ENCODE data around the gene NCAPG.

NCAPG gene

GRCh38 chr4:17810260-17811077, at the start of gene NCAPG, which contains the start of gene DCAF16:
TSS of gene NCAPG (plus strand) at chr4:17810979. CDS start at chr4:17811078, 99 bp downstream.
TSS of gene DCAF16 (minus strand) at chr4:17810757. CDS start at chr4:17804141, 6,616 bp downstream.
- peak; percentile 98 for DNase-seq

GRCh38 chr4:17761062-17761461, 49.7 kb upstream of the NCAPG start:
- DNase-seq = no peak

GRCh38 chr4:17762726-17763125, 48.1 kb upstream of the NCAPG start:
- peak; percentile 30 for DNase-seq

GRCh38 chr4:17763416-17763815, 47.4 kb upstream of the NCAPG start:
- DNase-seq = no peak

- peak; percentile 33 for DNase-seq
Measured at GRCh38 chr4:17763931-17764330, 46.8 kb upstream of the NCAPG start.

GRCh38 chr4:17765514-17766286, 45.1 kb upstream of the NCAPG start:
- no peak for DNase-seq

- DNase-seq = no peak
Measured at GRCh38 chr4:17766826-17767458, 43.8 kb upstream of the NCAPG start.

- no peak for DNase-seq
Measured at GRCh38 chr4:17769406-17770174, 41.2 kb upstream of the NCAPG start.

GRCh38 chr4:17770845-17771244, 39.9 kb upstream of the NCAPG start:
- no peak for DNase-seq

- no peak for DNase-seq
Measured at GRCh38 chr4:17771284-17771908, 39.4 kb upstream of the NCAPG start.

GRCh38 chr4:17773135-17773698, 37.6 kb upstream of the NCAPG start:
- DNase-seq = peak; percentile 64

GRCh38 chr4:17778431-17778830, 32.3 kb upstream of the NCAPG start:
- no peak for DNase-seq

- DNase-seq = no peak
Measured at GRCh38 chr4:17780501-17781299, 30.1 kb upstream of the NCAPG start.

- no peak for DNase-seq
Measured at GRCh38 chr4:17781300-17782287, 29.2 kb upstream of the NCAPG start, which contains the start of gene FAM184B. TSS of gene FAM184B (minus strand) at chr4:17781621. CDS start at chr4:17781299, 322 bp downstream.

GRCh38 chr4:17785858-17786257, 24.9 kb upstream of the NCAPG start:
- no peak for DNase-seq

GRCh38 chr4:17786567-17786966, 24.2 kb upstream of the NCAPG start:
- peak; percentile 31 for DNase-seq

GRCh38 chr4:17787315-17787714, 23.5 kb upstream of the NCAPG start:
- no peak for DNase-seq

- DNase-seq = no peak
Measured at GRCh38 chr4:17788956-17789355, 21.8 kb upstream of the NCAPG start.

GRCh38 chr4:17794730-17795129, 16.0 kb upstream of the NCAPG start:
- DNase-seq = no peak

GRCh38 chr4:17797808-17798207, 13.0 kb upstream of the NCAPG start:
- no peak for DNase-seq

Data from RPMI8226 (cell line).